Mammary epithelial cell (primary cell): ENCODE data around the gene AGPS.

Experiments
- CTCF ChIP-seq, 2 donors: IDR thresholded peaks in 1 of 2; conservative IDR thresholded peaks in 1 of 2; 2 replicates each; pipeline ENCODE4 v1.5.1; 2011 to 2012; ENCODE audit warnings: inconsistent platforms in 2 of 2, low read length in 2 of 2, mild to moderate bottlenecking in 2 of 2, control low read depth in 1 of 2, low read depth in 1 of 2; ENCODE audit not compliant: insufficient read depth in 1 of 2; ENCODE audit errors: extremely low read depth in 1 of 2
- EZH2 ChIP-seq: IDR thresholded peaks from 2 replicates; pipeline ENCODE4 v1.6.1; 2012; ENCODE audit warnings: low read length, inconsistent platforms, borderline replicate concordance

DNA sequence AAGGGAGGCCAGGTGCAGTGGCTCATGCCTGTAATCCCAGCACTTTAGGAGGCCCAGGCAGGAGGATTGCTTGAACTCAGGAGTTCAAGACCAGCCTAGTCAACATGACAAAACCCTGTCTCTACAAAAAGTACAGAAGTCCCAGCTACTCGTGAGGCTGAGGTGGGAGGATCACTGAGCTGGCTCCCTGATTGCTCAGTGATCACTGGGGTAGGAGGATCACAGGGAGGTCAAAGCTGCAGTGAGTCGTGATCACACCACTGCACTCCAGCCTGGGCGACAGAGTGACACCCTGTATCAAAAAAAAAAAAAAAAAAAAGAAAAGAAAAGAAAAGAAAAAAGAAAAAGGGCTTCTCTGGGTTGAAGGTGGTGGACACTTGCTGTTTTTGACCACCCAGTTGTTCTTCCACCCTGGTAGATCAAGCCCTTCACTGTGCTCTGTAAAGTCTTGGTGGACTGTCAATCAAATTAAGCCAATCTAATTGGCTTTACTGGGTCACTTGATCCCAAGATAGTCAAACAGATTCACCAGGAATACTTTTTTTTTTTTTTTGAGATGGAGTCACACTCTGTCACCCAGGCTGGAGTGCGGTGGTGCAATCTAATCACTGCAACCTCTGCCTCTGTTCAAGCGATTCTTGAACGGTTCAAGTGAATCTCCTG lies 191.6 kb downstream of the AGPS start:
- TF ChIP-seq EZH2, result no peak
- TF ChIP-seq CTCF (conservative IDR thresholded peaks at IDR 0.05 in 1 of 2, IDR thresholded peaks at IDR 0.05 in 1 of 2; ENCODE audit: extremely low read depth in 1 of 2, insufficient read depth in 1 of 2, low read depth in 1 of 2, low read length in 2 of 2), result no peak
